ENCODE results near the gene CCDC149.

GRCh38 chr4:24809376-24809775 is 103.5 kb downstream of the CCDC149 start:
- TF ChIP-seq EZH2 (optimal IDR thresholded peaks at IDR 0.05; ENCODE audit: low read depth, low read length) (no peak), CTCF (IDR thresholded peaks at IDR 0.05; ENCODE audit: low read length) (no peak), EZH2phosphoT487 (IDR thresholded peaks at IDR 0.05; ENCODE audit: low read length) (no peak)
